A204.1 (cell line): ENCODE results near the gene HPSE2.

Source experiments
- FAIRE-seq: peaks from 2 replicates; lab custom pipeline; 2012; peaks lifted over from hg19 to GRCh38; lab: Jason Lieb, UNC

HPSE2 gene

GRCh38 chr10:98676895-98677294, 558.8 kb downstream of the HPSE2 start:
- FAIRE-seq: no peak

- FAIRE-seq: no peak
Observed at GRCh38 chr10:98675902-98676301, 559.8 kb downstream of the HPSE2 start.

- FAIRE-seq: no peak
Observed at GRCh38 chr10:98673171-98673782, 562.4 kb downstream of the HPSE2 start.

GRCh38 chr10:98667081-98667480, 568.6 kb downstream of the HPSE2 start:
- FAIRE-seq: no peak

- no peak for FAIRE-seq
Observed at GRCh38 chr10:98666276-98666675, 569.4 kb downstream of the HPSE2 start.

- no peak for FAIRE-seq
Observed at GRCh38 chr10:98664329-98665042, 571.2 kb downstream of the HPSE2 start.

- FAIRE-seq: no peak
Observed at GRCh38 chr10:98659951-98660350, 575.7 kb downstream of the HPSE2 start.

GRCh38 chr10:98655492-98655891, 580.2 kb downstream of the HPSE2 start:
- FAIRE-seq: no peak

GRCh38 chr10:98649170-98649569, 586.5 kb downstream of the HPSE2 start:
- no peak for FAIRE-seq

GRCh38 chr10:98646998-98647917, 588.4 kb downstream of the HPSE2 start:
- no peak for FAIRE-seq

GRCh38 chr10:98644466-98644865, 591.2 kb downstream of the HPSE2 start:
- FAIRE-seq: no peak

- no peak for FAIRE-seq
Observed at GRCh38 chr10:98642281-98642680, 593.4 kb downstream of the HPSE2 start.

- no peak for FAIRE-seq
Observed at GRCh38 chr10:98638920-98639319, 596.7 kb downstream of the HPSE2 start.

GRCh38 chr10:98636921-98637329, 598.7 kb downstream of the HPSE2 start:
- no peak for FAIRE-seq

GRCh38 chr10:98632456-98633150, 603.0 kb downstream of the HPSE2 start:
- FAIRE-seq: no peak

- no peak for FAIRE-seq
Observed at GRCh38 chr10:98628206-98628605, 607.4 kb downstream of the HPSE2 start.

GRCh38 chr10:98627711-98628110, 607.9 kb downstream of the HPSE2 start:
- no peak for FAIRE-seq

- no peak for FAIRE-seq
Observed at GRCh38 chr10:98624963-98625362, 610.7 kb downstream of the HPSE2 start.

- FAIRE-seq: no peak
Observed at GRCh38 chr10:98623176-98623575, 612.5 kb downstream of the HPSE2 start.

- no peak for FAIRE-seq
Observed at GRCh38 chr10:98621630-98622029, 614.0 kb downstream of the HPSE2 start.

- no peak for FAIRE-seq
Observed at GRCh38 chr10:98620503-98620902, 615.1 kb downstream of the HPSE2 start.

GRCh38 chr10:98619446-98619845, 616.2 kb downstream of the HPSE2 start:
- FAIRE-seq: no peak
